GM23338 (cell line): Measurements from ENCODE around the gene UST. TPM values are rescaled to one million over a fixed set of nuclear protein-coding genes. Genes with fewer than 3 reads are reported as not detected.

Experiments used
- ATAC-seq: fragments of 200-7000 bp; cut with Tn5 transposase; 3 replicates; pipeline ENCODE4 v1.9.1; 2020
- DNase-seq: peaks from one replicate; pipeline ENCODE4 v3.0.0-alpha.2; 2015; ENCODE audit warnings: low spot score
- H2AFZ ChIP-seq: fragments of 200-600 bp; sonication (generic); 2 replicates; pipeline ENCODE4 v1.8.0; 2016; ENCODE audit warnings: antibody characterized with exemption, mild to moderate bottlenecking, moderate library complexity
- H3F3A ChIP-seq: fragments of 200-600 bp; sonication (generic); replicated peaks from 2 replicates; pipeline ENCODE4 v1.8.0; 2017; ENCODE audit warnings: antibody characterized with exemption, mixed run types, low read depth
- H3K27ac ChIP-seq: fragments of 200-600 bp; sonication (generic); 2 replicates; pipeline ENCODE4 v1.6.1; 2016; ENCODE audit warnings: low read depth
- H3K27me3 ChIP-seq: fragments of 200-600 bp; sonication (generic); 2 replicates; pipeline ENCODE4 v1.8.0; 2016; ENCODE audit warnings: mild to moderate bottlenecking, mixed run types, moderate library complexity; ENCODE audit not compliant: insufficient read depth
- H3K36me3 ChIP-seq: fragments of 200-600 bp; sonication (generic); 2 replicates; pipeline ENCODE4 v1.8.0; 2016; ENCODE audit warnings: mild to moderate bottlenecking; ENCODE audit not compliant: insufficient read depth
- H3K4me1 ChIP-seq: fragments of 200-600 bp; sonication (generic); 2 replicates; pipeline ENCODE4 v1.8.0; 2016; ENCODE audit warnings: mild to moderate bottlenecking, moderate library complexity; ENCODE audit not compliant: insufficient read depth
- H3K4me2 ChIP-seq: fragments of 200-600 bp; sonication (generic); 2 replicates; pipeline ENCODE4 v1.7.1; 2017; ENCODE audit warnings: mixed run types
- H3K4me3 ChIP-seq: fragments of 200-600 bp; sonication (generic); 2 replicates; pipeline ENCODE4 v1.6.1; 2016; ENCODE audit warnings: mixed run types
- H3K79me2 ChIP-seq: fragments of 200-600 bp; sonication (generic); replicated peaks from 2 replicates; pipeline ENCODE4 v1.8.0; 2017; ENCODE audit warnings: mild to moderate bottlenecking; ENCODE audit not compliant: insufficient read depth
- H3K9me2 ChIP-seq: fragments of 200-600 bp; sonication (generic); 2 replicates; pipeline ENCODE4 v1.8.0; 2017; ENCODE audit not compliant: insufficient read depth
- H4K20me1 ChIP-seq: fragments of 200-600 bp; sonication (generic); replicated peaks from 2 replicates; pipeline ENCODE4 v1.8.0; 2017; ENCODE audit warnings: mild to moderate bottlenecking; ENCODE audit not compliant: insufficient read depth
- H3K27ac Mint-ChIP-seq: 2 replicates; pipeline ENCODE4 v1.8.0; 2020; ENCODE audit warnings: inconsistent platforms, mild to moderate bottlenecking, moderate library complexity, mixed read lengths
- H3K27me3 Mint-ChIP-seq: 3 replicates; pipeline ENCODE4 v1.8.0; 2022; ENCODE audit warnings: low read depth, mild to moderate bottlenecking, moderate library complexity, mixed read lengths, inconsistent platforms; ENCODE audit not compliant: insufficient read depth, poor library complexity
- H3K36me3 Mint-ChIP-seq: 3 replicates; pipeline ENCODE4 v1.8.0; 2021; ENCODE audit warnings: low read depth, mild to moderate bottlenecking, inconsistent platforms, moderate library complexity, mixed read lengths
- H3K4me1 Mint-ChIP-seq: 3 replicates; pipeline ENCODE4 v1.8.0; 2020; ENCODE audit warnings: mild to moderate bottlenecking, inconsistent platforms, mixed read lengths
- H3K4me3 Mint-ChIP-seq: 3 replicates; pipeline ENCODE4 v1.8.0; 2021; ENCODE audit warnings: moderate library complexity, mild to moderate bottlenecking, inconsistent platforms, mixed read lengths
- H3K9me3 Mint-ChIP-seq: 3 replicates; pipeline ENCODE4 v1.8.0; 2020; ENCODE audit warnings: moderate library complexity, mild to moderate bottlenecking, inconsistent platforms, mixed read lengths
- EZH2 ChIP-seq: fragments of 200-600 bp; sonication (generic); IDR thresholded peaks from one replicate; pipeline ENCODE4 v1.8.0; 2017; ENCODE audit warnings: antibody characterized with exemption, mild to moderate bottlenecking, low read depth; ENCODE audit not compliant: unreplicated experiment
- JUNB ChIP-seq: IDR thresholded peaks from one replicate; pipeline ENCODE4 v1.6.1; 2016; ENCODE audit warnings: antibody characterized with exemption; ENCODE audit not compliant: unreplicated experiment
- NANOG ChIP-seq: IDR thresholded peaks from 2 replicates; pipeline ENCODE4 v1.6.1; 2016; ENCODE audit warnings: antibody characterized with exemption, borderline replicate concordance
- POLR2AphosphoS5 ChIP-seq: IDR thresholded peaks from 2 replicates; pipeline ENCODE4 v1.6.1; 2016; ENCODE audit warnings: antibody characterized with exemption, low read depth
- REST ChIP-seq: IDR thresholded peaks from one replicate; pipeline ENCODE4 v1.6.1; 2018; ENCODE audit warnings: antibody characterized with exemption; ENCODE audit not compliant: unreplicated experiment
- STAT1 ChIP-seq: IDR thresholded peaks from one replicate; pipeline ENCODE4 v1.6.1; 2016; ENCODE audit warnings: antibody characterized with exemption; ENCODE audit not compliant: unreplicated experiment
- ZNF114 ChIP-seq: fragments of 250-450 bp; sonication (Bioruptor Pico); IDR thresholded peaks from 2 replicates; pipeline ENCODE4 v1.5.0; 2020; ENCODE audit warnings: mild to moderate bottlenecking, moderate library complexity
- ZNF331 ChIP-seq: fragments of 250-450 bp; sonication (Bioruptor Pico); IDR thresholded peaks from 2 replicates; pipeline ENCODE4 v1.5.0; 2020; ENCODE audit warnings: low read depth, mild to moderate bottlenecking, moderate library complexity
- ZNF462 ChIP-seq: fragments of 250-450 bp; sonication (Bioruptor Pico); IDR thresholded peaks from 2 replicates; pipeline ENCODE4 v1.5.0; 2020; ENCODE audit warnings: mild to moderate bottlenecking, moderate library complexity
- polyA plus RNA-seq: library from polyadenylated mRNA; unstranded; fragments of >200 nt; fragmentation: Nextera tagmentation; extraction: Ambion mirVana; gene quantifications from 2 replicates; pipeline ENCODE4 v1.2.1, GENCODE V29; 2016
- total RNA-seq: library from RNA; depleted of rRNA; stranded (reverse); fragments of >200 nt; shearing (Covaris generic); gene quantifications from 2 replicates; pipeline ENCODE4 v1.2.3, GENCODE V29; 2014

Gene UST
- total and polyA plus RNA-seq, 2 experiments from 2014 or later, result 12.6 to 33.0 TPM

GRCh38 chr6:148795563-148795962, 48.7 kb downstream of the UST start:
- ATAC-seq, result no peak
- peaks cover 4% of the 10 kb centered on the region for H3K27me3 Mint-ChIP-seq
- DNase-seq, result no peak

GRCh38 chr6:148799647-148800046, 52.8 kb downstream of the UST start:
- no peak overlapping the region for H3K4me3 Mint-ChIP-seq
- Histone ChIP-seq H4K20me1 (peaks cover 11% of the 10 kb centered on the region; the same call in 1 of the 2 replicates), H3K9me2 (no peaks in the 10 kb centered on the region; the same call in none of the 2 replicates), H3K79me2 (peaks cover 100% of the 10 kb centered on the region), H3K36me3 (no peaks in the 10 kb centered on the region), H2AFZ (no peak overlapping the region), H3K27ac (no peak overlapping the region), H3K4me2 (no peak overlapping the region), H3K4me1 (peaks cover 47% of the 10 kb centered on the region), H3F3A (no peaks in the 10 kb centered on the region), H3K27me3 (no peaks in the 10 kb centered on the region), H3K4me3 (no peak overlapping the region)
- H3K36me3 Mint-ChIP-seq, result peaks cover 1% of the 10 kb centered on the region; the same call in 2 of the 3 replicates
- H3K27me3 Mint-ChIP-seq, result peaks cover 4% of the 10 kb centered on the region
- no peak overlapping the region for H3K27ac Mint-ChIP-seq
- ATAC-seq (no peak), DNase-seq (no peak)
- H3K9me3 Mint-ChIP-seq, result no peaks in the 10 kb centered on the region
- H3K4me1 Mint-ChIP-seq, result peaks cover 70% of the 10 kb centered on the region
- TF ChIP-seq ZNF114 (CRISPR knock-in tag), result no peak
- TF ChIP-seq NANOG, result no peak
- TF ChIP-seq REST, result no peak
- no peak for TF ChIP-seq JUNB
- no peak for TF ChIP-seq POLR2AphosphoS5
- TF ChIP-seq EZH2, result no peak
- TF ChIP-seq ZNF331, result no peak
- no peak for TF ChIP-seq STAT1
- no peak for TF ChIP-seq ZNF462 (CRISPR knock-in tag)

More at GRCh38 chr6:148795563-148795962, 48.7 kb downstream of the UST start:
- Histone ChIP-seq H4K20me1 (peaks cover 11% of the 10 kb centered on the region; the same call in 1 of the 2 replicates), H3K27ac (no peak overlapping the region), H3K27me3 (no peaks in the 10 kb centered on the region), H3K36me3 (no peaks in the 10 kb centered on the region), H3K4me2 (no peak overlapping the region), H3K79me2 (peaks cover 100% of the 10 kb centered on the region), H3K4me3 (no peak overlapping the region), H3K9me2 (no peaks in the 10 kb centered on the region; the same call in 1 of the 2 replicates), H2AFZ (no peak overlapping the region), H3F3A (no peaks in the 10 kb centered on the region), H3K4me1 (peaks cover 23% of the 10 kb centered on the region)
- H3K4me3 Mint-ChIP-seq, result no peak overlapping the region
- peaks cover 7% of the 10 kb centered on the region; the same call in 2 of the 3 replicates for H3K9me3 Mint-ChIP-seq
- TF ChIP-seq JUNB (no peak), POLR2AphosphoS5 (no peak), NANOG (no peak)
- H3K27ac Mint-ChIP-seq, result no peak overlapping the region
- peaks cover 54% of the 10 kb centered on the region for H3K4me1 Mint-ChIP-seq
- H3K36me3 Mint-ChIP-seq, result peaks cover 35% of the 10 kb centered on the region
